Measurements from ENCODE around the gene HS6ST3.

DNA sequence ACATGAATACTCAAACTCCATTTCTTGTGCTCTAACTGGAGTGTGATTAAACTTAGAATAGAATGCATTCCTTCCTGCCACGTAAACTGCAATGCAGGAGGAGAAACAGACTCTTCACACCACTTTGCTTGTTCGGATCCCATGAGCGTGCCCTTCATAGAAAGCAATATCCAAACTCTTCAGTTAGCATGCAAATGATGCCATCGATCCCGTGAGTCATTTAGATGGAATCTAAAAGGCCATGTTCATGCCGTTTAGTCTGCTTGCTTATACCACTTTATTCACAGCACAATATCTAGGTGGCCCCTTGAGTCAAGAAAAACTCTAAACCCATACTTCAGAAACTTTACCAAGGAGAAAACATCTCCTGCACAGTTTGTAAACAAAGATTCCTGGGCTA is 678.6 kb downstream of the HS6ST3 start:
- TF ChIP-seq CTCF (IDR thresholded peaks at IDR 0.05; ENCODE audit: borderline replicate concordance, extremely low read depth, low read length, poor library complexity, severe bottlenecking) = no peak
- TF ChIP-seq EZH2 (IDR thresholded peaks at IDR 0.05; ENCODE audit: borderline replicate concordance, low read depth, low read length, severe bottlenecking) = no peak

Measured in DND-41 (cell line).